IPS-NIHi11 (cell line): ENCODE measurements around the gene PDLIM7.
"Not testable (repeated sequence)": the region's sequence is repeated elsewhere in the genome, so short reads cannot be mapped to it uniquely, and the experiment has no call there.

Experiments used
- DNase-seq: peaks from one replicate; pipeline ENCODE4 v3.0.0; 2012; ENCODE audit warnings: mixed read lengths, low spot score

PDLIM7 gene

DNA sequence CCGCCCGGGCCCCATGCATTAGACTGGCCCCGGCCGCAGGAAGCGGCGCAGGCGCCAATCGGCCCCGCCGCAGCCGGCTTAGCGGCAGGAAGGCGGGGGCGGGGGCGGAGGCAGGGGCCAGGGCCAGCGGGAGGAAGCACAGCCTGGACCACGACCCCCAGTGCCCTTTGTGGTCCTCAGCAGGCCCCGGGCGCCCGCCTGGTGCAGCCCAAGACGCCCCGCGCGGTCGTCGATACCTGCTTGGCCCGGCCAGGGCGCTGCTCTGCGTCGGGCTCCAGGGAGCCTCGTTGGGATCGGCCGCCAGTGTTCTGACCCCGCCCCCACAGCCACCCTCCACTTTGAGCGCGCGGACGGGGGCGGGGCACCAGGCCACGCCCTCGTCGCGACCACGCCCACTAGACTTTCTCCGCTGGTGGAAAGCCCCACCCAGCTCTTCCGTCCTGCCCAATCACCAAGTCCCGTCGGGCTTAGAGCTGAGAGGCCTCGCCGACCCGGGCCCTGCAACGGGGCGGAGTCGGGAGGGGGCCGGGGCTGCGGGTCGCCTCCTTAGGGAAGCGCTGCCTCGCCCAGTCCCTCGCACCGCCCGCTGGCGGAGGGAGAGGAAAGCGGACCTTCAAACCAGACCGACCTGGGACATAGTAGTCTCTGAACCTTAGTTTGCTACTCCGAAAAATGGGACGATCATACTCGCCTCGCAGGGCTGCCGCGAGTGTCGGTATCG lies at the start of gene PDLIM7:
Gene PDLIM7 (minus strand): TSS at position 313 of the 721 bp plus-strand sequence. CDS start 1,092 bp downstream, outside the sequence.
- DNase-seq = peak; percentile 96

GRCh38 chr5:177546258-177546741 lies 48.9 kb upstream of the PDLIM7 start:
- no peak for DNase-seq

GRCh38 chr5:177545487-177546257 lies 48.3 kb upstream of the PDLIM7 start:
- DNase-seq = no peak

DNA sequence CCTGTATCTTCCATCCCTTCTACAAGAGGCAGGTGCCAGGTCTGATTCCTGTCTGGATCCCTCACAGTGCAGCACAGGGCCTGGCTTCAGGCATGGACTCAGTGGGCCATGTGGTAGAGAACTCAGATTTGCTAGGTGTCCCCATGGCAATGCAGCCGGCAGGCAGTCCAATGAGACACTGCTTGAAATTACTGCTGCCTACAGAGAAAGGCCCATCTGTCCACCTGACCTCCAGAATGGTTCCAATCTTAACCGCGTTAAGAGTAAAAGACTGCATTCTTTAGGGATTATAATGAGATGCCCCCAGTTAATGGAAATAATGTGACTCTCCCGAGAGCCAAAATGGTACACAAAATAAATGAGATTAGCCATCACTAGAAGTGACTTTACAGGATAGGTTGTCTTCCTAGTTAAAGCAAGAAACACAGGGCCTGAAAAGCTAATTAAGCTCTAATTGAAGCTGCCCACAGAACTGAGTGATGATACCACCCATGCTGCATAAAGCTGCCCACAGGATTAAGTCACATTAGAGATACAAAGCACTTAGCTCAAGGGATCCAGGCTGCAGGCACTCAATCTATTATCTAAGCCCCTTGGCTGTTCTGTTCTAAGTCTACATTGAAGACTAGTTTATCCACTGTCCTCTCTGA lies 45.5 kb upstream of the PDLIM7 start:
- DNase-seq = no peak

- DNase-seq = no peak
Measured at GRCh38 chr5:177540438-177540837, 43.0 kb upstream of the PDLIM7 start.

DNA sequence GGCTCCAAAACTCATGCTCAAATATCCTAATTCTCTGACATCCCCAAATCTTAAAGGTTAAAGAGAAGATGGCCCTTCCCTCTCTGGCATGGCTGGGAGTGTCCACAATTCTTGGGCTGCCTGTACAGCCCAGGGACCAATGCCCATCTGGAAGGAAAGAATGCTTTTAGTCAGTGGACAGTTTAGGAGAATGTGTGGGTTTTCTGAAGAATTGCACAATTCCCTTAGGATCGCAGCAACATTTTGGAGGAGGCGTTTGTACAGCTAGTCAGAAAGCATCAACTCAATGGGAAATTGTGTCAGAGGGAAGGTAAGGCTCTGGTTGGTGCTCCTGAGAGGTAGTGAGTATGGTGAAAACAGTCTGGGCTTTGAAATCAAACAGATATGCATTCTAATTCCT lies 42.0 kb upstream of the PDLIM7 start:
- no peak for DNase-seq

GRCh38 chr5:177538876-177539275 lies 41.5 kb upstream of the PDLIM7 start:
- DNase-seq = no peak

- DNase-seq = no peak
Measured at GRCh38 chr5:177537389-177538361, 40.3 kb upstream of the PDLIM7 start.

DNA sequence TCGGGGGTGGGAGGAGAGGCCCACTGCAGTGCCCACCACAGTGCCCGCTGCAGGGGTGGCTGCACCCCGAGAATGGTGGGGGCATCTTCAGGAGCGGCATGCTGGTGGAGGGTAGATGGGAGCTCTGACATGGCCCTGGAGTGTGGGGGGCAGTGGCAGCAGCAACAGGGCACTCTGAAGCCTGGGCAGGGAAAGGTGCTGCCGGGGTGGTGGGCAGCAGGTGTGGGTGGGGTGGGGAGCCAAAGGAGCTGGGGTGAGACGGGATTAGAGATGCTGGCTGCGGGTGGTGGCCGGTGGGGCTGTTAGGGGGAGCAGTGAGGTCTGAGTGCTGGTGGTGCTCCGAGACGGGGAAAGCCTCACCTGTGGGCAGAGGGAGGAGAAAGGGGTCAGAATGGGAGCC lies 39.0 kb upstream of the PDLIM7 start:
- no peak for DNase-seq

DNA sequence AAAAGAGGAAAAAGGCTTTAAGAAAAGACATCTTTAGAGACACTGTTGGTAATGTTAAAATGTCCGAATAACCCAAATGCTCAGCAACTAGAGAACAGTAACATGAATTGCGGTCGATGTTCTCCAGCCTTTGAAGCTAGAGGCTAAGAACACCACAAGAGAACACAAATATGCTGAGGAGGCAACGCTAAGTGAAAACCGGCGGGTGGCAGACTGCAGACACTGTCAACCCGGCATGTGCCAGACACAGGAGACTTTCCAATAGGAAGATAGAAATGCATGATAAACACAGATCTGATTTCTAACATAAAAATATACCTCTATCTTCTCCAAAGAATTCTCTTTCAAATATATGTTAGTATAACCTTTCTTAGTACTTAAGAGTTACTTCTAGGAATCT lies 37.7 kb upstream of the PDLIM7 start:
- no peak for DNase-seq

DNA sequence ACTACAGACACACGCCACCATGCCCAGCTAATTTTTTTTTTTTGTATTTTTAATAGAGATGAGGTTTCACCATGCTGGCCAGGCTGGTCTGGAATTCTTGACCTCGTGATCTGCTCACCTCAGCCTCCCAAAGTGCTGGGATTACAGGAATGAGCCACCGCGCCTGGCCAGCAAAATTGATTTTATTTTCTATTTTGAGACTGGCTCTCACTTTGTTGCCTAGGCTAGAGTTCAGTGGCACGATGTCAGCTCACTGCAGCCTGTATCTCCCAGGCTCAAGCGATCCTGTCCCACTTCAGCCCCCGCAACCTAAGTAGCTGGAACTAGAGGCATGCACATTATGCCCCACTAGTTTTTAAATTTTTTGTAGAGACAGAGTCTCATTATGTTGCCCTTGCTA lies 37.0 kb upstream of the PDLIM7 start:
- not testable (repeated sequence) for DNase-seq

- no peak for DNase-seq
Measured at GRCh38 chr5:177531209-177531940, 34.0 kb upstream of the PDLIM7 start.

DNA sequence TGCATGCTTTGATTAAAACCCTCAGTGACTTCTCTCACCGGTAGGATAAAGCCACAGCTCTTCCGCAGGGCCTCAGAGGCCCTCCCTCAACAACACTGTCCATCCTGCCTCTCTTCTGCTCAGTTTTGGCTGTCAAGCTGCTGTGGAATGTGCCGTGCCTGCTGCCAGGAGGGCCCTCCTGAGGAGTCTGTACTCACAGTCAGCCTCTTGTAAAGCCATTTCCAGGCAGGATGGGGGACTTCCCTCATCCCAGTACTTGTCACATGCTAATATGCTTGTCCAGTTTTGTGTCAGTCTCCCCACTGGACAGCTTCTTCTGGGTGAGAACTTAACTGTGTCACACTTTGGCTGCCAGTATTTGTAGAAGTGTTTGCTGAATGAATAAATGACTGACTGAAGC lies 33.2 kb upstream of the PDLIM7 start:
- no peak for DNase-seq

DNA sequence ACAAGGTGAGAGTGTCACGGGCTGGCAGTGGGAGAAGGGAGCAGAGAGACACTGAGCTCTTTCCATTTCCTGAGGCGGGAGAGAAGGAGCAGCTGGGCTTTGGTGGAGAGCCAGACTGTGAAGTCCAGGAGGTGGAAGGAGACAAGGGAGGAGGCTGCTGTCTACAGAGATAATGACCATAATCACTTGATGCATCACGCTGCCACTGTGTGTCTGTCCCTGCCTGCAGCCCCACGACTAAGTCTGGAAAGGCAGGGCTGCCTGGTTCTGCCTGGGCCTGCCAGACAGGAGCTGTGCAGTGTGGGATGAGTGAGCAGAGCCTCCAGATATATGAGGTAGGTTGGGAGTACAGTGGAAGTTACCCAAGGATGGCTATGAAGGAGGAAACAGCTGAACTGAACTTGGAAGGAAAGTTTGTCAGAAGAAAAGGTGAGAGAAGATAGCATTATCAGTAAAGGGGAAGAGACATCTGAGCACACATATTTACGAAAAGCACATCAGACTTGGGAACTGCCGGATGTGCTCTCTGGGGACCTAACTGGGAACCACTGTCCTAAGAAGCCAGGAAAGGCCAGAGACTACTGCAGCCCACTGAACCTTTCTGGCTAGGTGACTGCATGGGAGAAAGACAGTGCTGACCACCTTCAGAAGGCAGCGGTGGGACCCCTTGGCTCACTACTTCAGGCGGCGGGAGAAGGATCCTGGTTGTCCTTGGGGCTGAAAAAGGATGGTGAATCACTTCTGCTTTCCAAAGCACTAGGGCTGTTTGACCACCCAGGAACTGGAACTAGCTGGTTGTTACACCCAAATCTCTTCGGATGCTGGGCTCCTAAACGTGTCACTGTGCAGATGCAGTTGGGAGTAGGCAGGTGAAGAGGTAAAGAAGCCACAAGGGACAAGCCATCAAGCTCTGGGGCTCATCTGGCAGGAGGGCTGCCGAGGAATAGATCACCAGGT lies 32.1 kb upstream of the PDLIM7 start:
- no peak for DNase-seq

- no peak for DNase-seq
Measured at GRCh38 chr5:177528631-177529030, 31.2 kb upstream of the PDLIM7 start.

DNA sequence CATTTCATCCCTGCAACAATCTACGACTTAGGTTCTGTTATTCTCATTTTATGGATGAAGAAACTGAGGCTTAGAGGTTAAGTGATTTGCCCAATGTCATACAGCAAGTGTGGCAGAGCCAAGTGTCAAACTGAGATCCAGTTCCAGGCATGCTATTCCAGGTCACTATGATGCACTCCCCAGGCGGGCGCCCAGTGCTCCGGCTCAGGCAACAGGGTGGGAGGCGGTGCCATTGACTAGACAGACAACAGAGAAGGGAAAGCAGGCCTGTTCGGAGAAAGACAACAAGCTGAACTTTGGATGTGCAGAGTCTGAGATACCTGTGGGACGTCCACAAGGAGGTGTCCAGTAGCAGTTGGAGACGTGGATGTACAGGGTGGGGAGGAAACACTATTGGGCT lies 30.2 kb upstream of the PDLIM7 start:
- DNase-seq = no peak

DNA sequence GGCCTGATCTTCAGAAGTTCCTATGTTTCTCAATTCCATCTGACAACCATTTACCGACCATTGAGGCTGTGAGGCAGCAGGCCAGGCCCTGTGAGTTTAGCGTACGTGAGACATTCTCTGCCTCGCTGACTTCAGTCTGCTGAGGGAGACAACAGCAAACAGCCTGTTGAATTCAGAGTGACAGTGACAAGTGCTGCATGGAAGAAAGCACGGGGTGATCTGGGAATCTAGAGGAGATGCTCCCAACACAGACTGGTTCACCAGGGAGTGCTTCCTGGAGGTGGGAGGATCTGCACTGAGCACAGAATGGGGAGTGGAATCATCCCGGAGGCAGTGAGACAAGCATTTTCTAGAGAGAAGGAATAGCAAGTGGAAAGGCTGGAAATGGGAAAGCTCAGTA lies 29.4 kb upstream of the PDLIM7 start:
- no peak for DNase-seq

DNA sequence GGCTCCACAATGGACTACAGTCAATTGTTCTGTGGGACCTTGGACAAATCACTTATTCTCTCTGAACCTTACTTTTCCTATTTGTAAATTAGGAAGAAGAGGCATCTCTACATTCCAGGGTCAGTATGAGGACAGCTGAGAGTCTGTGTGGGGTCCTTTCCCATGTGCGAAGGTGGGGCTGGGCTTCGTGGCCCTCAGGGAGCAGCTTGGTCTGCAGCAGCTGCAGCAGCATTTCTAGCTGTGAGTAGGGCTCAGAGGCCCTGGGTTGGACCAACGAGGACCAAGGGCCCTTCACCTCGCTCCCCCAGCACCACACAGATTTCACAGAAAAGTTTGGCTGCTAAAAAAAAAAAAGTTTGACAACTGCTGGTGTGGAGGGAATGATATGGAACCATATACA lies 28.8 kb upstream of the PDLIM7 start:
- no peak for DNase-seq

DNA sequence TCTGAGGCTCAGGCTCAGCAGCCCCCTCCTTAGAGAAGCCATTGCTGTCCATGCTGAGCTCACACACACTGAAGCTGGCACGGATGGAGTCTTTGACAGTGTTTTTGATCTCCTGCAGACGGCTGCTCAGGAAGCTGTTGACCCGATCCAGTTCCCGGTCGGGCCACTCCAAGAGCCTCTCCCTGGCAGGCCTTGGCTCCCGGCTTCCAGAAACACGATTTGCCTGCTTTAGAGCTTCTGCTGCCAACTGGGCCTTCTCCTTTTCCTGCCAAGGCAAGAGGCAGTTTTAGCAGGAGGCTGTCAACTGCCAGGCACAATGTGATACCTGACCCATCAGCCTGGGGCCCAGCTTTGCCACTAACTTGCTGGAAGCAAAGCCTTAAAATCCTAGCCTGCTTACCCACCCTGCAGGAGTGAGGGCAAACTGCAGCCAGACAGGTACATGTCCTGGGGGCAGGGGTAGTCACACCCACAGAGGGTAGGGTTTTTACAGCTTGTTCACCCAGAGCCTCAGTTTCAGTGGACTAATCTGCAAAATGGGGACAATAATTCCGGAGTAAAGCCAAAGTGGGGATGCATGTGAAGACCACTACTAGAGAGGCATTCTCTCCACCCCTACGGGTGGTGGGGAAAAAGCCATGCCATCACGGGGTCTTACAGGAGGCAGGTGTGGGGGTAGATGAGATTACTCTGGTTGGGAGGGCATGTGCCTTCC lies 27.7 kb upstream of the PDLIM7 start:
- no peak for DNase-seq
